SU-DHL-6 (cell line): ENCODE measurements around the gene RARG.
A peak's percentile ranks its signal among the peaks of the same experiment; 100 is the strongest.

Source experiments
- H2AFZ ChIP-seq: fragments of 200-600 bp; sonication (generic); 2 replicates; pipeline ENCODE4 v1.6.1; 2014; ENCODE audit warnings: low read depth, mild to moderate bottlenecking, moderate library complexity, mixed read lengths, antibody characterized with exemption, low read length; ENCODE audit not compliant: severe bottlenecking
- H3F3A ChIP-seq: fragments of 200-600 bp; shearing (Covaris generic); 2 replicates; pipeline ENCODE4 v1.6.0; 2016; ENCODE audit warnings: antibody characterized with exemption, mild to moderate bottlenecking; ENCODE audit not compliant: insufficient read depth
- H3K27ac ChIP-seq: fragments of 200-600 bp; sonication (generic); 2 replicates; pipeline ENCODE4 v1.5.1; 2016; ENCODE audit warnings: low read depth, mild to moderate bottlenecking, low read length, moderate library complexity, mixed read lengths
- H3K27me3 ChIP-seq: fragments of 200-600 bp; sonication (generic), shearing (Covaris generic); 2 replicates; pipeline ENCODE4 v1.6.0; 2014; ENCODE audit warnings: mild to moderate bottlenecking, low read length
- H3K36me3 ChIP-seq: fragments of 200-600 bp; sonication (generic); 2 replicates; pipeline ENCODE4 v1.6.1; 2014; ENCODE audit warnings: mild to moderate bottlenecking, low read length, mixed read lengths
- H3K4me2 ChIP-seq: fragments of 300-600, 200-600 bp; shearing (Covaris generic), sonication (generic); 2 replicates; pipeline ENCODE4 v1.6.0; 2014; ENCODE audit warnings: low read length, low read depth, mild to moderate bottlenecking; ENCODE audit not compliant: poor library complexity, severe bottlenecking
- H3K4me3 ChIP-seq: fragments of 200-600 bp; sonication (generic); 2 replicates; pipeline ENCODE4 v1.5.1; 2014; ENCODE audit warnings: antibody characterized with exemption, low read length, mild to moderate bottlenecking, mixed read lengths; ENCODE audit not compliant: insufficient read depth, poor library complexity, severe bottlenecking
- H3K79me2 ChIP-seq: fragments of 200-600 bp; sonication (generic); 2 replicates; pipeline ENCODE4 v1.6.1; 2014; ENCODE audit warnings: mild to moderate bottlenecking, low read length, moderate library complexity; ENCODE audit not compliant: insufficient read depth
- H3K9ac ChIP-seq: fragments of 200-600 bp; sonication (generic); 2 replicates; pipeline ENCODE4 v1.7.0; 2014; ENCODE audit warnings: mild to moderate bottlenecking, low read length
- H3K9me2 ChIP-seq: fragments of 200-600 bp; sonication (generic); replicated peaks from 2 replicates; pipeline ENCODE4 v1.6.1; 2014; ENCODE audit warnings: low read length; ENCODE audit not compliant: insufficient read depth
- H3K9me3 ChIP-seq: fragments of 200-600 bp; sonication (generic); 2 replicates; pipeline ENCODE4 v1.6.1; 2014; ENCODE audit warnings: low read length, mixed read lengths; ENCODE audit not compliant: insufficient read depth
- H4K20me1 ChIP-seq: fragments of 200-600 bp; sonication (generic); 2 replicates; pipeline ENCODE4 v1.6.1; 2014; ENCODE audit warnings: low read depth, mild to moderate bottlenecking, antibody characterized with exemption, low read length, moderate library complexity, mixed read lengths
- CTCF ChIP-seq: fragments of 200-600 bp; sonication (generic); IDR thresholded peaks from one replicate; pipeline ENCODE4 v1.5.1; 2017; ENCODE audit warnings: antibody characterized with exemption, mild to moderate bottlenecking, low read length, moderate library complexity; ENCODE audit not compliant: insufficient read depth, poor library complexity, severe bottlenecking
- EZH2phosphoT487 ChIP-seq: fragments of 200-600 bp; sonication (generic), shearing (Covaris generic); conservative IDR thresholded peaks from 2 replicates; pipeline ENCODE4 v1.6.1; 2018; ENCODE audit warnings: mild to moderate bottlenecking, antibody characterized with exemption, low read length, moderate library complexity, mixed read lengths

Gene RARG

GRCh38 chr12:53201177-53201541 lies 30.9 kb downstream of the RARG start:
- no peaks in the 10 kb centered on the region; the same call in 1 of the 2 replicates for H3K36me3 ChIP-seq
- peak overlapping the region; percentile 74 for H3K4me2 ChIP-seq
- H3K4me3 ChIP-seq, result peak overlapping the region; percentile 28
- H4K20me1 ChIP-seq, result no peaks in the 10 kb centered on the region
- H3K9me2 ChIP-seq, result no peaks in the 10 kb centered on the region
- no peak for TF ChIP-seq EZH2phosphoT487
- TF ChIP-seq CTCF, result no peak
- no peak overlapping the region for H2AFZ ChIP-seq
- peaks cover 45% of the 10 kb centered on the region for H3K79me2 ChIP-seq
- H3K9ac ChIP-seq, result peak overlapping the region; percentile 49
- H3K27me3 ChIP-seq, result no peaks in the 10 kb centered on the region
- H3F3A ChIP-seq, result peaks cover 58% of the 10 kb centered on the region
- no peaks in the 10 kb centered on the region for H3K9me3 ChIP-seq
- peak overlapping the region; percentile 96 for H3K27ac ChIP-seq

GRCh38 chr12:53200458-53201176 lies 31.4 kb downstream of the RARG start:
- Histone ChIP-seq H3K4me3 (peak overlapping the region; percentile 28), H3K36me3 (no peaks in the 10 kb centered on the region; the same call in 1 of the 2 replicates), H3K27ac (peak overlapping the region; percentile 96), H3K9me3 (no peaks in the 10 kb centered on the region), H3K27me3 (no peaks in the 10 kb centered on the region), H3K9me2 (no peaks in the 10 kb centered on the region), H4K20me1 (no peaks in the 10 kb centered on the region), H3F3A (peaks cover 54% of the 10 kb centered on the region), H3K79me2 (peaks cover 40% of the 10 kb centered on the region), H3K9ac (peak overlapping the region; percentile 49), H2AFZ (no peak overlapping the region), H3K4me2 (peak overlapping the region; percentile 74)
- no peak for TF ChIP-seq CTCF
- no peak for TF ChIP-seq EZH2phosphoT487

- H3K79me2 ChIP-seq, result peaks cover 35% of the 10 kb centered on the region
- H3F3A ChIP-seq, result peaks cover 49% of the 10 kb centered on the region
- H3K36me3 ChIP-seq, result no peaks in the 10 kb centered on the region; the same call in 1 of the 2 replicates
- H3K4me2 ChIP-seq, result peak overlapping the region; percentile 74
- no peaks in the 10 kb centered on the region for H3K9me2 ChIP-seq
- peak overlapping the region; percentile 13 for H3K4me3 ChIP-seq
- H3K27ac ChIP-seq, result peak overlapping the region; percentile 96
- H4K20me1 ChIP-seq, result no peaks in the 10 kb centered on the region
- peak overlapping the region; percentile 14; the same call in 1 of the 2 replicates for H3K9ac ChIP-seq
- TF ChIP-seq CTCF, result no peak
- no peak overlapping the region for H2AFZ ChIP-seq
- H3K9me3 ChIP-seq, result no peaks in the 10 kb centered on the region
- H3K27me3 ChIP-seq, result no peaks in the 10 kb centered on the region
These were observed 31.9 kb downstream of the RARG start for GRCh38 chr12:53200107-53200457.
